ENCODE data around the gene TMEM218.
A peak's percentile ranks its signal among the peaks of the same experiment; 100 is the strongest.

The TMEM218 gene

DNA sequence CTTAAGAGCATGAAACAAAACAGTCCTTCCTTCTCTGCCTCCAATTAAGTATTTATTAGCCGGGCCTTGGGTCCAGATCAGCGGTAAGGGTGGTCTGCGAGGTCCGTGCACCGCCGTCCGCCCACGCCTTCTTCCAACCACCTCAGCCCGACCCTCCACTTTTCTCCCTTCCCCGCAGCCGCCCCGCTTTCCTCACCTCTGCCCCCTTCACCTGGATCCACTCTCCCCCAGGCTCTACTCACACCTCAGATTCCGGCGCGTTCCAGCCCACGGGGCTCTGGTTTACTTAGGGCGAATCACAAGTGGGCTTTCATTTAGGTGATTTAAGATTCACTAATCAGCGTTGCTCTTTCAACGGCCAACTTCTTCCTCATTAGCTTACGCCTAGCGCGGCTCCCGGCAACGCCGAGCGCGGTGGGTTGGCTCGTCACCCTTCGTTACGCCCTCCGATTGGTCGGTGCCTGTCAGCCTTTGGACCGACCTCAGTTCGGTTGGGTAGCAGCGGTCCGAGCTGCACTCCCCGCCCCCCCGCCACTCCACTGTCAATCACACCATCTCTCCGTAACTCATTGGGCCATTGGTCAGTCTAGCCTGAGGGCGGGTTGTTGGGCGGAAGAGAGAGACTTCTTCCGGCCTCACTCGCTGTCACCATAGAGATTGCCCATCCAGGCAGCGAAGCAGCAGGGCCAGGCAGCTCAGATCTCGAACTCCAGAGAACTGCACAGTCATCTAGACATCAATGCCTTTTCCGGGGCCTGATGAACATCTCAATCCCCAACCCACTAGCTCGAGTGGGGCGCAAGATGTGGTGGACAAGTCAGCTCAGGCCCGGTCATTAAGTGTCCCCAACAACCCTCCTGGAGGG lies at the start of gene TMEM218:
TSS of gene TMEM218 (minus strand) at position 284 of the 865 bp plus-strand sequence. CDS start 9,385 bp downstream, outside the sequence.
- peak; percentile 98 to 99 for DNase-seq

DNA sequence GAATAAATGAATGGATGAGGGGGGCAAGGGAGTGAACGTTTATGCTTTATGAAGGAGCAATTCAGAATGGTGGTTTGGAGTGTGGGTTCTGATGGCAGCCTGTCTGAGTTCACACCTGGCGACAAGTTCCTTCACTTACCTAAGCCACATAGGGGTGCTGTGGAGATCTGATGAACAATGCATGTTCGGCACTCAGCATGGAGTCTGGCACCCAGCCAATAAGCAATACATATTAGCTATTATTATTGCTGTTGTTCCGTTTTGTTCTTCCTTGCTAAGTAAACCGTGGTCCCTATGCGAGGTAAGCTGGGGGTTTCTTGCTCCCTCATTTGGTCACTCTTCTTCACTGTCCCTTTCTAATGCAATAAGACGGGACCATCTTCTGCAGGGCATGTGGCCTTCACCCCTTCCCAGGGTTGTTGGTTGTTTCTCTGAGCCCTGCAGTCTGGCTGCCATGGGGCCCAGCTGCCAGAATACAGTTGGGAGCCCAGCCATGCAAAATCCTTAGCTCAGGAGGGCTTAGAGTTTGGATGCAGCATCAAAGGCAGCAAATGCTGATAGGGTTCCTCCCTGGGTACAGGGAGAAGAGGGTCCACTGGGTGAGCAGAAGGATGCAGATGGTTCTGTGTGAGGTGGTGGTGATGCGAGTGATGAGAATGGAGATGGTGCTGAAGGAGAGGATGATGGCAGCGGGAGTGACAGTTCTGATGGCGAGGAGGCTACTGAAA lies 46.7 kb upstream of the TMEM218 start:
- no peak for DNase-seq

DNA sequence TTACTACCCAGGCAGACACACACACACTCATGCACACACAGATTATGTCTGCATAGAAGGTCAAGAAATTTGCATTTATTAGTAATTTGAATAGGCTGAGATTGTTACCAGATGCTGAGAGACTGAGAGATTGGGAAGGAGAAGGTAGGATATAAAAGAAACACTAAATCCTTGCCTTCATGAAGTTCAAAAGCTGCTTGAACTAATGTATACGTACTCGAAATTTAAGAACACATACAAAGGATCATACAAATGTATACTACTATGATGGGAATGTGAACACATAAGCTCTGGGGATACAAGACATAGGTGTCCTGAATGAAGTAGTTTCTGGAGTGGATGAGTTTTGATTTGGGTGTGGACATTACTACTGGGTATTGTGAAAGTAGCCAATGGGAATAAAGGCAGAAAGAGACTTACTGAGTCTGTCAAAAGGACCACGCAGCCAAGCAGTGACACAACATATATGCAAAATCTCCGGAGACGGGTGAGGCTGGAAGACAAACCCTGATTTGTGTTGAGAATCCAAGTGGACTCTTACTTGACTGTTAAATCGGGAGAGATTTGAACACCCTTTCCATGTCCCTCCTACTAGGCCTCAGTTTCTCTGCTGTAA lies 45.8 kb upstream of the TMEM218 start:
- no peak for DNase-seq

DNA sequence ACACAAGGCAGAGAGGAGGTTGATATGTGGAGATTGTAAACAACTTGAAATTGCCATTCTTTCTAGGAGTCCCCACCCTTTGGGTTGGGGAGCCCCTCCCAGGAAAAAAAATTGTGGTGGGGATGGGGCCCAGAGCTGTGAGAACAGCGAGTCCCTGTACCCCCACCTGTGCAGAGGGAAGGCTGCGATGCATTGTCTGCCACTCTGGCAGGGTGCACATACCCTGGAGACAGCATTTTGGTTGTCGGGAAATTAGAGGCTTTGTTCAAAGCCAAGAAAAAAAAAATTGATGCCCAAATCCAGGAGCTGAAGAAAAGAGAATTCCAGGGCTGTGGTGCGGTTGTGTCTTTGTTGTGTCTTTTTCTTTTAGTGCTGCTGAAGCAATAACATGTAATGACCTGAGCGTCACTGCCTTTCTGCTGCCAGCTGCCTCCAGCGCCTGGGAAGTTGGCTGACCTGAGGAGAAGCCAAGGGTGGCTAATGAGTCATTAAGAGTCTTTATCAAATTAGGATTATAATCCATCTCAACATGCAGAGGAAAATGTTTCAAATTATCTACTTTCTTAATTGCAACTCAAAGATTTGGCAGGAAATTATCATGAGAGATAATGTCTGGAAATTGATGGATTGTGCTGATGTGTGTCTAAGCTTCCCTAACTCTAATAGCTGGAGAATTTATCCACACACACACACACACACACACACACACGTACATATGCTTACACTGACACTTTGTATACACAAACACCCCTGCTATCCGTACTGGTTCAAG lies 45.1 kb upstream of the TMEM218 start:
- no peak for DNase-seq

DNA sequence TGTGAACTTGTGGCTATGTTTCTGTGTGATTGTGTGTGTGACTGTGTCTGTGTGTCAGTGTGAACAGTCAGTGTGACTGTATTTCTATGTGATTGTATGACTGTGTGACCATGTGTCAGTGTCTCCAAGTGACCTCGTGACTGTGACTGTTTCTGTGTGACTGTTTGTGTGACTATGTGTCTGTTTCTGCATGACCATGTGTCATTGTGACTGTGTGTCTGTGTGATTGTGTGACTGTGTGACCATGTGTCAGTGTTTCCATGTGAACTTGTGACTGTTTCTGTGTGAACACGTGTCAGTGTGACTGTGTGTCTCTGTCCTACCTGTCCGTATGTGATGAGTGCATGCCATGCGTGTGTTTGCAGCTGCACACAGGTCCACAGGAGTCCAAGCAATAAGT lies 44.3 kb upstream of the TMEM218 start:
- no peak for DNase-seq

DNA sequence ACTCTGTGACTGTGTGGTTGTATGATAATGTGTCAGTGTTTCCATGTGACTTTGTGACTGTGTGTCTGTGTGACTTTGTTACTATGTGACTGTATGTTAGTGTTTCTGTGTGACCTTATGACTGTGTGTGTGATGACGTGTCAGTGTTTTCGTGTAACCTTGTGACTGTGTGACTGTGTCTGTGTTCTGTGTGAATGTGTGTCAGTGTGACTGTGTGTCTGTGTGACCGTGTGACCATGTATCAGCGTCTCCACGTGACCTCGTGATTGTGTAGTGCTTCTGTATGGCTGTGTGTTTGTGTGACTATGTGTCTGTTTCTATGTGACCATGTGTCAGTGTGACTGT lies 43.6 kb upstream of the TMEM218 start:
- no peak for DNase-seq

DNA sequence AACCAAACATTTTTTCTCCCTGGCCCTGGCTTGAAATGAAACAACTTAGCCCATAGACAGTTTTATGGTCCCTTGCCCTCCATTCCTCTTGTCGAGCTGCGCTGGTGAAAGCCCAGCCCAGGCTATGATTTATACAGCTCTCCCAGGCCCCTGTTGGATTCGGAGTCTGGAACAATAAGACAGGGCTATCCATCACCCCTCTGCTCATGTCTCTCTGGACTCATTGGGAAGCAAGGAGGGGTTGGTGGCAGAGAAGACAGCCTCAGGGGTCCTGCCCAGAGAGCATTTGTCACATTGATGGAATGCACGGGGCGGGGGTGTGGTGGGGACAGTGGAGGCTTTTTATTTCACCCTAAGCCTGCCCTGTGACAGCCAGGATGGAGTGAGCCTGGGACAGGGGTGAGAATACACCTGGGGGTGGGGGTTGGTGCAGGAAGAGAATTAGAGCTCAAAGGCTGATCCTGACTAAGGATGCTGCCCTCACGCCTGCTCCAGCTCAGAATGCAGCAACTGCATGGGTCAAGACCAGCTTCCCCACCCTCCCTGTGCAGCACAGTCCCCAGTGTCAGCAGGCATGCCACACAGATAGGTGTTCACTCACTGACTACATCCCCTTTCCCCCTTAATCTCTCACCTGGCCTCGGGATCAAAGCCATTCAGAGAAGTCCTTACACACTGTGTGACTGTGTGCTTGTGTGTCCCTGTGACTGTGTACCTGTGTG lies 43.1 kb upstream of the TMEM218 start:
- no peak for DNase-seq

DNA sequence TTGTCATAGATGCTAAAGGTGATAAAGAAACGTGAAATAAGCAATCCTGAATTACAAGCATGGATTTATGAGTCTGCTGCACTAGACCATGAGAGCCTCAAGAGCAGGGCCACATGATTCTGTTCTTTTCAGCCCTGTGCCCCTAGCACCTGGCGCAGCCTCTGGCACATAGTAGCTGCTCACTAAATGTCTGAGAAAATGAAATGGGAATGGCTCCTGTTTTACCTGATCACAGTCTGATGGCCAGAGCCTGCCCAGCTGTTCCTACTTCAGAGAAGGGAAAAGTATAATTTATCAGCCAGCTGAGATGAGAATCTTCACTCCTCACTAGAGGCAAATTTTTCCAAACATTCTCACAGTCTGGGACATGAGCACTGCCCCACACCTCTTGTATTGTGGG lies 42.4 kb upstream of the TMEM218 start:
- no peak for DNase-seq

DNA sequence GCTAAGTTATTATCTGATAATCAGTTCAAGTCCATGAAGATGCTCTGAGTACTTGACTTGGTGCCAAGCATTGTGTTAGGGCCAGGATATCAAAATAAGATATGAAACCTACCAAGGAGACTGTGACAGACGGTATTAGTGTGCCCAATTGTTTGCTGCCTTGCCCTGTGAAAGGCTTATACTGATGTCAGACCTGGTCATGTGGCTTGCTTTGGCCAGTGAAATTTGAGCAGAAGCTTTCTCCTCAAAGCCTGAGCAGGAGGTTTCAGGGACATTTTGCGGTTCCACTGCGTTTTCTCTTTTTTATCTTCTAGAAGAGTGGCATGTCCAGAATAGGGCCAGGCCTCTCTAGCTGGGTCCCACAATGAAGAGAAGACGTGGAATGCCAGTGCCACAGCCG lies 37.3 kb upstream of the TMEM218 start:
- DNase-seq, result no peak

DNA sequence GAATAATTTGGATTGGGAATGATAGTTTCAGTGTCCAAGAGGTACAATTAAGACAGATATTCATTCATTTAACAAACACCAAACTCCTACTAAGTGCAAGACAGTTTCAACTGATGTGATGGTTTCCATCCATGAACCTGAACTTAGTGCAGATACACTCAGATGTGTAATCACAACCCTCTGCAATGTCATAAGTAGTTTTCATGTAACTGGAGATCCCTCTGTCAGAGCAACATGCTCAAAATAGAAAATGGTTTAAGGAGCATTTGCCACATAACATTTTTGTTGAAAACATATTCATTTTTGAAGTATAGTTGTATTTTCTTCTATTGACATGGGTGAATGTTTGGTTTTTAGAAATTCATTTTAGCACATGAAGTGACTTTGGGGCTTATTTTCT lies 36.6 kb upstream of the TMEM218 start:
- no peak for DNase-seq

DNA sequence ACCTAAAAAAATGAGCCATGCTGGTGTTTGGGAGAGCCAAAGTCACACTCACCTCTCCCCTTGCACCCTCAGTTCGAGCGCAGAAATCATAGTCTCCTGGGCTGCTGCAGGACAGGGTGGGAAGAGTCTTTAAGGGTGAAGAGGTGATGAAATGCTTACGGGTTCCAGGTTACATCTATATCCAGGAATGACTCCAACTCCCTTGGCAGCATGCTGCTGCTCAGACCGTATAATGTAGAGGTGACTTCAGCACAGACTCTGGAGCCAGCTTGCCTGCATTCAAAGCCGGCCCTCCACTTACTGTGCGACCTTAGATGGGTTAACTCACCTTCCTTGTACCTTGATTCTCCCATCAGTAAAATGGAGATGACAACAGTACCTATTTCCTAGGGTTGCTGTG lies 35.9 kb upstream of the TMEM218 start:
- DNase-seq, result no peak

DNA sequence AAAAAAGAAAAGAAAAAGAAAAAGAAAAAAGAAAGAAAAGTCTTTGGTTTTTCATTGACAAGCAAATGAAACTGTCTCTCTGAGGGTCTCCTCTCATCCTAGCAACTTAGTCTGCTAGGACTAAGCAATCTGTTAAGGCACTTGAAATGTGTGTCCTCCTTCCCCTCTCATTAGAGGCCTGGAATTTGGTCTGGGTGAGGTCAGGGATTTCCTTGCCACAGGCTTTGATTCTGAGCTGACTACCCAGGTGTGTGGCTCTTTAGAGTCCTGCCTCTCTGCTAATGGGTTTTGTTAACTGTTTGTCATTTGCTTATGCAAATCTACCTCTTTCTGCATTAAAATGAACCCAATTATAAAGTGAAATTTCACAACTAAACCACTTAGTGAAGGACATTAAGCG lies 34.8 kb upstream of the TMEM218 start:
- no peak for DNase-seq

DNA sequence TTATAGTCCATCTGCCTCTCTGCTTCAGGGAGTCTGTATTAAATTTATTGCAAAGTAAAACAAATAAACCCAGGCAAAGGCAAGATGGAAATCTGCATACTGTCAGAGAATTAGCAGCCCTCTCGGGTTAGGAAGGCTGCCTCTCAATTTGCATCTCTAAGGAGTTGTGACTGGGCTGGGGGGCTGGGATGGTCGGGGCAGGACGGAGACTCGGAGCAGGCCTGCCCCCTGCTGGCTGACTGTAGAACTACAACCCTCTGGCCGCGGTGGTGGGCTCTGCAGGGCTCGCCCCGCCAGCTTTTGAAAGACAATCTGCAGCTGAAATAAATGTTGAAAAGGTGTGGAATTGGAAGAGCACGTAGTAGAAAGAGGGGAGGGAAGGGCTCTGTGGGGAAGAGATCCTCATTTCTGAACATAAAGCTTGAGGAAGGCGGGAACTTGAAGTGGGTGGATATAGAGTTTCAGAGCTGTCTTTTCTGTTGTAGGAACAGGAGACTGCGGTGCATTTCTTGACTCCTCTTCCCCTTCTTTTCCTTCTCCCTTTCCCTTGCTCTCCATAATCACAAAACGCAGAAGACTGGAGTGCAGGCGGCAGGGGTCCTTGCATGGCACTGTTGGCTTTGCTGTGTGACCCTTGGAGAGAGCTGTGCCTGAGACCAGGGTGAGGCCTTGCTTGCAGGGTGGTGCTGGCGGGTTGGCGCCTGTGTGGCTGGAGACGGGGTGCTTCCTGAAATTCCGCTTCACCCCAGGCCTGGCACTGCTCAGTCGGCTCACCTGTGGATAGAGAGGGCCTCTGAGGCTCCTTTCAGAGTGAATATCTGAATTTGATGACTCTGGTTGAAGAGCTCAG lies 30.5 kb upstream of the TMEM218 start:
- no peak for DNase-seq

DNA sequence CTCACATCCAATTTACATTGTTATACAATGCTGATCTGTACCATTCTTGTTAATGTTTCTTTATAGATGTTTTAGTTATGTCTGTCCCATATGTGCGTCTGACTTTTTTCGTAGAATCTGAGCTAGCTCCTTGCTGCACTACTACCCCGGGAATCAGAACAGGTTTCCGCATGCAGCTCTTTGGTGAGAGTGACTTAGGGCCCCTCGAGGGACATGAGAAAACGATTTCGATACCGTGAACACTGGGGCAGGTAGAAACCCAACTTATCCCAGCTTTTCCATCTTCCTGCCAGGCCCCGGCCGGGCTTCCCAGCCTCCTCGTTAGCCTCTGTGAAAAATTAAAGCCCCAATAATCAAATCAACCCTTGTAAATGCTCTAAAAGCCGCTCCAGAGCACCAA lies 29.8 kb upstream of the TMEM218 start:
- DNase-seq, result no peak

DNA sequence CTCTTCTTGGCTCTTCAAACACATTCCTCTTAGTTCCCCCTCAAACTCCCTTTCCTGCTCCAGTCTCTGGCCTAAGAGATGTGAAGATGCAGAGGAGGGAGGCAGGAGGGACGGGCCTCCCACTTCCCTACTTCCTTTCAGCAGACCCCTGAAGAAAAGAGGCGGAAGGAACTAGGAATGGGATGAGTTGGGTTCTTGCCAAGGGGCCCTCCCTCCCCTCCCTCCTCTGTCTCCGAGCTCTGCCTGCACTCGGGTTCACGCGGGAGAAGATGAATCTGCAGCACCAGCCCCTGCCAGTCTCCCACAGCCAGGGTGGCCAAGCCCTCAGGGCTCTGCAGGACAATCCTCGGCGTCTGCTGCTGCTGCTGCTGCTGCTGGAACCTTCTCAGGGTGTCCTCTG lies 28.8 kb upstream of the TMEM218 start:
- DNase-seq, result no peak

DNA sequence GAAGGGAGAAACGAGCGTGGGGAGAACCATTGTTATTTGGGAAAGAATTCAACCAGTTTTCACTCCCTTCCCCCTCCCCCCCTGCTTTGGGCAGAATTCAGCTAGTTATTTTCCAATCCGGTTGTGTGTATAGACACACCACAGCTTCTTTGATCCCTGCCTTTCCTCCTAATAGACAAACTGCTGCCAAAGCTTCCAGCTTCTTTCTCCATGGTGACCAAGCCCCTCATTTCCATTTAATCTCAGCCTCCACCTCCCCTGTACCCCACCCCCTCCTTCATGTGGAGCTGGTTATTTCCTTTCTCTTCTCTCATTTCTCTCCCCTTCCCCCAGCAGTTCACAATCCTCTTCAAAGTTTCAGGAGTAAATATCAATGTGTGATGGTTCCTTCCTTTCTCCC lies 28.4 kb upstream of the TMEM218 start:
- no peak for DNase-seq

DNA sequence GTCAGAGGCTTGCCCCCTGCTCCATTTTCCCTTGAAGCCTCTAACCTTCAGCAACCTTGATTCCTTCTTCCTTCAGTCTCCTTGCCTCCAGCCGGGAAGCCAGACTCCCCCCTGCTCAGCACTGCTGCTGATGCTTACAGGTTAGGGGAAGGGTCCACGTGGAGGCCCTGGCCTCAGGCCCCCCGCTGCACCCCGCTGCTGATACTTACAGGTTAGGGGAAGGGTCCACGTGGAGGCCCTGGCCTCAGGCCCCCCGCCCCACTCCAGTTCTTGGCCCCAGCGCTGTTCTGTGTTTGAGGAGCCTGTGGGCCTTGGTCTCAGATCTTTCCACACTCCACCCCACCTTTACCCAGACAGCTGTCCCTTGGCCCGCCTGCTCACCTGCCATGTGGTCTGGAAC lies 27.5 kb upstream of the TMEM218 start:
- DNase-seq, result no peak

DNA sequence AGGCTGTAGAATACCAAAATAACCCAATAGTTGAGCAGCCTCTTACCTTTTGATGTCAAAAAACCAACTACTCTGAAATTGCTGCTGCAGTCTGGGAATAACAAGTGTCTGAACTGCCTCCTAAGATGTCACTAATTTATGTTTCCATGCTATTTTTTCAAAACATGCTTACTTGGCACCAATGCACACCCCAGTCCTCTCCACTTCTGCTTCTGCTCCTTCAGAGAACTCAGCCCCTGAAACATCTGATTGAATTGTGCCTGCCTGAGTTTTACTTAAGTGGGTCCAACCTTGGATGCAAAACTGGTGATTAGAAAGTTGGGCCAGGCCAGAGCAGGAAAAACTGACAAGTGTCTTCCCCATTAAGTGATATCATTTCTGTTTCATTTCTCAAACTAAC lies 24.6 kb upstream of the TMEM218 start:
- DNase-seq, result no peak

DNA sequence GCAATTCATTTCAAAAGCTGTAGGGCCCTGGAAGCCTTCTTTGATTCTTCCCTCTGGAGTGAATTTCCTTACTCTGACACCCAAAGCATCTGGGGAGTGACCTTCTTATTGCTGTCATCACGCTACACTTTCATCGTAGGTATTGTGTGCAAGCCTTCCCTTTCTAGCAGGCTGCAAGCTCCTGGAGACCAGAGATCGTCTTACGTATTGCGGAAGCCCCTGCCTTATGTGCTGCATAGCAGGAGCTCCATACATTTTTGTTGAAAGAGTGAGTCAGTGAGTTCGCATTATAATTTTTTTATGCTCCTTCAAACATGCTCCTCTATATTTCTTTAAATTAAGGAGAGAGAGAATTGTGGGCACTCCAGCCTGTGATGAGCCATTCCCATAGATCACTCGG lies 21.2 kb upstream of the TMEM218 start:
- no peak for DNase-seq

DNA sequence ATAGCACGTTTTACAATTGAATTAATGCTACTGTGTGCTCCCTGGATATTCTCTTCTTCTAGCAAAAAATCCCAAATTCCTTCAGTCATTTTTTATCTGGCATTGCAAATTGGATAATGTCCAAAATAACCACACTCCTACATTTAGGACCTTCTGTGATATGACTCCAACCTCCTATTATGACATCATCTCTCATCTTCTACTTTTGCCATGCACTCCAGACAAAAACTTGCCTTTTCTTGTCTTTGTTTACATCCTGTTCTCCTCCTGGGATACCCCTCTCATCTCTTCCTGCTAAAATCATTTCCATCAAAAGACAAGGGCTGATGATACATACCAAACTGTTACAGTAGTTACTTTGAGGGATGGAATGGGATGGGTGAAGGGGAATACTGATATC lies 20.6 kb upstream of the TMEM218 start:
- DNase-seq, result no peak

DNA sequence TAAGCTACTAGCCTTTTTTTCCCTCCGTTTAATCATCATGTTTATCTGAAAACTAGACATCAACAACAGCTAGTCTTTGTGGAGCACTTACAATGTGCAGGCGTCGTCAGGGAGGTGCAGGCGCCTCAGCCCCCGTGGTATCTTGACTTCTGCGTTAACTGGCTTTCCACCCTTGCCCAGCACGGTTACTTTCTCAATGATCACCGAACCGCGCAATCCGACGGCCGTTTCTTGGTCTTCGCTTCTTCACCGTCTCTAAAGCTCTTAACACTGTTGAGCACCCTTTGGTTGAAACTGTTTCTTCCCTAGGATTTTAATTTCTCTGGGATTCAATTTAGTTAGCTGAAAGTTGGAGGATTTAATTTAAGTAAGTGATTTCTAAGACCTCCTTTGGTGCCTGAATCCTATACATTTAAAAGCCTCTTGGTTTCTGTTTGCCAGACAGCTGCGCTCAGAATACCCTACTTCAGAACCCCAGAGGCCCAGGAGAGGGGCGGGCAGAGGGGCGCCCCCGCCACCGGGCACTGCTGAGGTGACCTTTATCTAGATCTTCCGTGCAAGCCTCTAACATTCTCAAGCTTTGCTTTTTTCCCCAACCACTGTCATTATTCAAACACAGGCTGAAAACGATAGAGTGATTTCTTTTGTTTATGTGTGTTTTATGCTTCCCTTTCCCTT lies 18.0 kb upstream of the TMEM218 start:
- no peak for DNase-seq
